Activated T-helper 2 cell treated with anti-CD3 and anti-CD28 coated beads, Interferon-gamma antibody, Interleukin-2, Interleukin-4, amounts not matched to agents 10 μg/mL and 5 μg/mL and 100 μg/mL, durations not matched to agents 14 hours and 24 hours and 36 hours (primary cell): Measurements from ENCODE around the gene CDCP2. TPM values are rescaled to one million over a fixed set of nuclear protein-coding genes. Genes with fewer than 3 reads are reported as not detected.

Experiments
- DNase-seq: peaks from one replicate; pipeline ENCODE4 v3.0.0; 2021; ENCODE audit warnings: low spot score
- H3K27ac Mint-ChIP-seq: one replicate; pipeline ENCODE4 v1.8.0; 2021; ENCODE audit warnings: mixed read lengths
- H3K27me3 Mint-ChIP-seq: one replicate; pipeline ENCODE4 v1.8.0; 2021; ENCODE audit warnings: low read depth, mixed read lengths
- H3K36me3 Mint-ChIP-seq: one replicate; pipeline ENCODE4 v1.8.0; 2021; ENCODE audit warnings: low read depth, mixed read lengths
- H3K4me1 Mint-ChIP-seq: one replicate; pipeline ENCODE4 v1.8.0; 2021; ENCODE audit warnings: low read depth, mixed read lengths
- H3K4me3 Mint-ChIP-seq: one replicate; pipeline ENCODE4 v1.8.0; 2021; ENCODE audit warnings: low read depth, mild to moderate bottlenecking, moderate library complexity, mixed read lengths
- H3K9me3 Mint-ChIP-seq: one replicate; pipeline ENCODE4 v1.8.0; 2021; ENCODE audit warnings: mixed read lengths
- intact Hi-C: fragments of 100-400 bp; cut with micrococcal nuclease; formaldehyde crosslinking; loops from one replicate; pipeline ENCODE4 v1.15.1; 2023
- total RNA-seq: library from RNA; stranded (reverse); gene quantifications from 2 replicates; pipeline ENCODE4 v1.2.3, GENCODE V29; 2022

CDCP2 gene
- total RNA-seq, 1 donor from 2014 or later, result not detected

DNA sequence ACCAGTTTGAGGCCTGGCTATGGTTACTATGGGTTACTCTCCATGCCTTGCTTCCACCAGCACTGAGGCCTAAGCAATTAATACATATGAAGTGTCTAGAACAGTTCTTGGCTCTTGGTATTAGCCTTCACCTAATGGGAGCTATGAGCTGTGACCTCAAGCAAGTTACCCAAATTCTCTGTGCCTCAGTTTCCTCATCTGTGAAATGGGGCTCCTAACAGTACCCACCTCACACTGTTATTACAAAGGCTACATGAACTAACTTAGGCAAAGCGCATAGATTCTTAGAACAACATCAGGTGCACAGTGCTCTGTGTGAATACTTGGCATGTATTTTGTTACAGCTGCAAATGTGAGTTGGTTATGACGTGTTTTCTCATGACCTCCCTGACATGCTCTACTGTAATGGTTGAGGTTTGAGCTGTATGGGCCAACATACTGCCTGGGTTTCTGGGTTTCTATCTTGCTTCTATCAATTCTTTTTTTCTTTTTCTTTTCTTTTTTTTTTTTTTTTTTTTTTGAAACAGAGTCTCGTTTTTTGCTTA is 26.5 kb downstream of the CDCP2 start:
- intact Hi-C loops, result no loop called here
- no peak for DNase-seq
- Mint-ChIP-seq H3K9me3 (no peaks in the 10 kb centered on the region), H3K4me3 (no peak overlapping the region), H3K27ac (no peak overlapping the region), H3K4me1 (peaks cover 1% of the 10 kb centered on the region), H3K36me3 (no peaks in the 10 kb centered on the region), H3K27me3 (peaks cover 6% of the 10 kb centered on the region)

- Mint-ChIP-seq H3K27ac (no peak overlapping the region), H3K4me1 (peaks cover 2% of the 10 kb centered on the region), H3K27me3 (peaks cover 3% of the 10 kb centered on the region), H3K9me3 (no peaks in the 10 kb centered on the region), H3K36me3 (no peaks in the 10 kb centered on the region), H3K4me3 (no peak overlapping the region)
- no peak for DNase-seq
- intact Hi-C loops, result no loop called here
These were observed 27.3 kb downstream of the CDCP2 start for GRCh38 chr1:54125386-54126070.

DNA sequence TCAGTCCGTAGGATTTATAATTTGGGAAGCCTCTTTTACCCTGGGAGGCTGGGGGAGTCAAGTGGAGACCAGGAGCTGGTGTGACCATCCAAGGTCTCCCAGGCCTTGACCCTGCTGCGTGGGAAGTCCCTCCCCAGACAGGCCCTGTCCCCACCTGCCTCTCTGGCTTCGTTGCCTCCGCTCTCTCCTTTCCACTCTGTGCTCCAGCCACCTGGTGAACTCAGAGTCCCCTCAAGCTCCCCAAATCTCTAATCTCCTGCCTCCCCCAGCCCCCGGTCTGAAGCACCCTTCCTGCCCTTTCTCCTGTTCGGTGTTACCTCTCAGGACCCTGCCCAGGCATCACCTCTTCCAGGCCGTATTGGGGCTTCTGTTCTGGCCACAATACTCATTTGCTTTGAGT is 27.9 kb downstream of the CDCP2 start:
- Mint-ChIP-seq H3K36me3 (no peaks in the 10 kb centered on the region), H3K9me3 (no peaks in the 10 kb centered on the region), H3K27me3 (peaks cover 3% of the 10 kb centered on the region), H3K27ac (no peak overlapping the region), H3K4me3 (no peak overlapping the region), H3K4me1 (peaks cover 2% of the 10 kb centered on the region)
- intact Hi-C loops, result no loop called here
- DNase-seq, result no peak

- intact Hi-C loops, result no loop called here
- H3K4me3 Mint-ChIP-seq, result no peak overlapping the region
- no peaks in the 10 kb centered on the region for H3K36me3 Mint-ChIP-seq
- peaks cover 2% of the 10 kb centered on the region for H3K4me1 Mint-ChIP-seq
- DNase-seq, result no peak
- H3K27me3 Mint-ChIP-seq, result peaks cover 3% of the 10 kb centered on the region
- H3K9me3 Mint-ChIP-seq, result no peaks in the 10 kb centered on the region
- H3K27ac Mint-ChIP-seq, result no peak overlapping the region
These were observed 28.3 kb downstream of the CDCP2 start for GRCh38 chr1:54124472-54124871.

GRCh38 chr1:54122992-54123391 is 29.8 kb downstream of the CDCP2 start:
- Mint-ChIP-seq H3K36me3 (no peaks in the 10 kb centered on the region), H3K4me3 (no peak overlapping the region), H3K27me3 (peaks cover 2% of the 10 kb centered on the region), H3K27ac (no peak overlapping the region), H3K4me1 (peaks cover 2% of the 10 kb centered on the region), H3K9me3 (no peaks in the 10 kb centered on the region)
- intact Hi-C loops, result loop anchor here (1.0 kb wide), 1 partner anchor 366 kb away; no protein-coding TSS in a partner anchor
- no peak for DNase-seq

GRCh38 chr1:54122135-54122751 is 30.6 kb downstream of the CDCP2 start:
- Mint-ChIP-seq H3K4me1 (peaks cover 2% of the 10 kb centered on the region), H3K4me3 (no peak overlapping the region)
- intact Hi-C loops, result loop anchor here (1.0 kb wide), 1 partner anchor 367 kb away; no protein-coding TSS in a partner anchor

GRCh38 chr1:54121482-54122134 is 31.2 kb downstream of the CDCP2 start:
- peaks cover 2% of the 10 kb centered on the region for H3K27me3 Mint-ChIP-seq
- intact Hi-C loops, result loop anchor here (1.0 to 2.0 kb wide), 2 partner anchors 285 to 368 kb away; partner anchors contain the start of gene SSBP3
- no peaks in the 10 kb centered on the region for H3K36me3 Mint-ChIP-seq
- H3K27ac Mint-ChIP-seq, result no peak overlapping the region
- peak; percentile 55 for DNase-seq
- no peak overlapping the region for H3K4me3 Mint-ChIP-seq
- H3K4me1 Mint-ChIP-seq, result peaks cover 2% of the 10 kb centered on the region
- no peaks in the 10 kb centered on the region for H3K9me3 Mint-ChIP-seq

More at GRCh38 chr1:54122135-54122751, 30.6 kb downstream of the CDCP2 start:
- peaks cover 2% of the 10 kb centered on the region for H3K27me3 Mint-ChIP-seq
- H3K27ac Mint-ChIP-seq, result no peak overlapping the region
- no peak for DNase-seq
- H3K9me3 Mint-ChIP-seq, result no peaks in the 10 kb centered on the region
- no peaks in the 10 kb centered on the region for H3K36me3 Mint-ChIP-seq

GRCh38 chr1:54120698-54121481 is 31.9 kb downstream of the CDCP2 start:
- intact Hi-C loops, result loop anchor here (2.0 kb wide), 1 partner anchor 286 kb away; the partner anchor contains the start of gene SSBP3
- DNase-seq, result no peak
- Mint-ChIP-seq H3K4me1 (peaks cover 2% of the 10 kb centered on the region), H3K9me3 (no peaks in the 10 kb centered on the region), H3K4me3 (no peak overlapping the region), H3K27ac (no peak overlapping the region), H3K36me3 (no peaks in the 10 kb centered on the region), H3K27me3 (peaks cover 2% of the 10 kb centered on the region)

DNA sequence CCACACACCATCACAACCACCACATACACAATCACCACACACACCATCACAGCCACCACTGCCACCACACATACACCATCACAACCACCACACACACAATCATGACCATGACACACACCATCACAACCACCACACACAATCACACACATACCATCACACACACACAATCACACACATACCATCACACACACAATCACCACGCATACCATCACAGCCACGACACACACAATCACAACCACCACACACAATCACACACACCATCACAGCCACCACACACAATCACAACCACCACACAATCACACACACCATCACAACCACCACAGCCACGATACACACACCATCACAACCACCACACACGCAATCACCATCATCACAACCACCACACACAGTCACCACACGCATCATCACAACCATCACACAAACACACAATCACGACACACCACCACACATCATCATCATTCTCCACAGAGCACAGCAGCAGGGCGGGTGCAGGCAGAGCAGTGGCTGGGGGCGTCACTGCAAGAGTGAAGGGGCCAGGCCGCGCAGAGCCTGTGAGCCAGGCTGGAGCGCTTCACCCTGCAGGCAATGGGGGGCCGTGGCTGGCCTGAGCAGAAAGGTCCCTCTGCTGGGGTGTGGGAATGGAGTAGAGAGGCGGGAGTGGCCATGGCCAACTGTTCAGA is 32.6 kb downstream of the CDCP2 start:
- intact Hi-C loops, result loop anchor here (2.0 kb wide), 1 partner anchor 287 kb away; the partner anchor contains the start of gene SSBP3
- H3K36me3 Mint-ChIP-seq, result no peaks in the 10 kb centered on the region
- no peak for DNase-seq
- no peak overlapping the region for H3K4me3 Mint-ChIP-seq
- no peaks in the 10 kb centered on the region for H3K9me3 Mint-ChIP-seq
- peaks cover 2% of the 10 kb centered on the region for H3K4me1 Mint-ChIP-seq
- no peak overlapping the region for H3K27ac Mint-ChIP-seq
- H3K27me3 Mint-ChIP-seq, result peaks cover 2% of the 10 kb centered on the region

DNA sequence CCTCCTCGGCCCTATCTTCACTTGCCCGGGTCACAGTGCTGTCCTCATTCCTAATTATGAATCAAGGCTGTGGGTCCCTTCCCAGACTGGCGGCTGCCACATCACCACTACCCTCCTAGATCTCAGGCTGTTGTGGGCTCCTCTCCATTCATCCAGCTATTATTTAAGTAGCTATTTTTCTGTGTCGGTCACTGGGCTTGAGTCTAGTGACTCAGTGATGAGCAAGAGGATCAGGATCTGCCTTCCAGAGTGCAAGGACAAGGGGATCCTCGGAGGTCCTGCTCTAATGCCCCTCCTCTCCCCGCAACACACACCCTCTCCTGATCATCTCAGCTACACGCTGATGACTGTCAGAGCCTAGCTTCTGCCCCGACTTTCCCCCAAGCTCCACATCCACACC is 34.1 kb downstream of the CDCP2 start:
- no peak overlapping the region for H3K27ac Mint-ChIP-seq

GRCh38 chr1:54117815-54118563 is 34.8 kb downstream of the CDCP2 start:
- peaks cover 2% of the 10 kb centered on the region for H3K4me1 Mint-ChIP-seq
- no peak overlapping the region for H3K27ac Mint-ChIP-seq
- no peak overlapping the region for H3K4me3 Mint-ChIP-seq
- intact Hi-C loops, result no loop called here
- no peak for DNase-seq
- H3K36me3 Mint-ChIP-seq, result no peaks in the 10 kb centered on the region
- no peaks in the 10 kb centered on the region for H3K9me3 Mint-ChIP-seq
- peaks cover under 1% of the 10 kb centered on the region for H3K27me3 Mint-ChIP-seq

More for the DNA sequence above, 34.1 kb downstream of the CDCP2 start:
- no peaks in the 10 kb centered on the region for H3K36me3 Mint-ChIP-seq
- intact Hi-C loops, result no loop called here
- peaks cover 2% of the 10 kb centered on the region for H3K4me1 Mint-ChIP-seq
- H3K9me3 Mint-ChIP-seq, result no peaks in the 10 kb centered on the region
- no peak overlapping the region for H3K4me3 Mint-ChIP-seq
- no peak for DNase-seq
- H3K27me3 Mint-ChIP-seq, result peaks cover 2% of the 10 kb centered on the region
